ENCODE results near the gene KLHL41.
A peak's percentile ranks its signal among the peaks of the same experiment; 100 is the strongest.
"Not testable (repeated sequence)": the region's sequence is repeated elsewhere in the genome, so short reads cannot be mapped to it uniquely, and the experiment has no call there.

Gene KLHL41

GRCh38 chr2:169509955-169510354 lies 453 bp downstream of the KLHL41 start:
- no peak for DNase-seq (ENCODE audit: low spot score)
- FAIRE-seq = no peak

- no peak for FAIRE-seq
- DNase-seq (ENCODE audit: low spot score) = no peak
These were observed 994 bp downstream of the KLHL41 start for GRCh38 chr2:169510496-169510895.

GRCh38 chr2:169511818-169512217 lies 2.3 kb downstream of the KLHL41 start:
- DNase-seq (ENCODE audit: low spot score) (no peak), FAIRE-seq (no peak)

- DNase-seq (ENCODE audit: low spot score) (no peak), FAIRE-seq (no peak)
These were observed 3.0 kb downstream of the KLHL41 start for GRCh38 chr2:169512525-169512924.

- no peak for FAIRE-seq
- DNase-seq (ENCODE audit: low spot score) = no peak
These were observed 3.6 kb downstream of the KLHL41 start for GRCh38 chr2:169513094-169513493.

- FAIRE-seq = no peak
These were observed 4.4 kb downstream of the KLHL41 start for GRCh38 chr2:169513926-169514325.

GRCh38 chr2:169514758-169515157 lies 5.3 kb downstream of the KLHL41 start:
- not testable (repeated sequence) for DNase-seq (ENCODE audit: low spot score); FAIRE-seq

More at GRCh38 chr2:169513926-169514325, 4.4 kb downstream of the KLHL41 start:
- DNase-seq (ENCODE audit: low spot score) = no peak

- not testable (repeated sequence) for FAIRE-seq
These were observed 7.0 kb downstream of the KLHL41 start for GRCh38 chr2:169516488-169516995.

GRCh38 chr2:169520896-169521295 lies 11.4 kb downstream of the KLHL41 start:
- DNase-seq (ENCODE audit: low spot score) = no peak
- no peak for FAIRE-seq

More at GRCh38 chr2:169516488-169516995, 7.0 kb downstream of the KLHL41 start:
- not testable (repeated sequence) for DNase-seq (ENCODE audit: low spot score)

GRCh38 chr2:169523681-169524080 lies 14.2 kb downstream of the KLHL41 start:
- FAIRE-seq (no peak), DNase-seq (ENCODE audit: low spot score) (no peak)

- no peak for FAIRE-seq
- DNase-seq (ENCODE audit: low spot score) = no peak
These were observed 15.9 kb downstream of the KLHL41 start for GRCh38 chr2:169525434-169525833.

- no peak for DNase-seq (ENCODE audit: low spot score)
- no peak for FAIRE-seq
These were observed 16.9 kb downstream of the KLHL41 start for GRCh38 chr2:169526451-169526850.

- FAIRE-seq = peak; percentile 57
- peak; percentile 43 for DNase-seq (ENCODE audit: low spot score)
These were observed 18.8 kb downstream of the KLHL41 start for GRCh38 chr2:169528271-169528701.

GRCh38 chr2:169539460-169539859 lies 30.0 kb downstream of the KLHL41 start:
- DNase-seq (ENCODE audit: low spot score); FAIRE-seq: not testable (repeated sequence)

GRCh38 chr2:169540146-169540545 lies 30.6 kb downstream of the KLHL41 start:
- DNase-seq (ENCODE audit: low spot score) (no peak), FAIRE-seq (peak; percentile 12)

GRCh38 chr2:169542433-169542832 lies 32.9 kb downstream of the KLHL41 start:
- no peak for DNase-seq (ENCODE audit: low spot score)
- no peak for FAIRE-seq

- FAIRE-seq (no peak), DNase-seq (ENCODE audit: low spot score) (no peak)
These were observed 37.3 kb downstream of the KLHL41 start for GRCh38 chr2:169546756-169547155.

- DNase-seq (ENCODE audit: low spot score) (no peak), FAIRE-seq (no peak)
These were observed 51.9 kb downstream of the KLHL41 start for GRCh38 chr2:169561364-169561763.

- not testable (repeated sequence) for DNase-seq (ENCODE audit: low spot score); FAIRE-seq
These were observed 52.6 kb downstream of the KLHL41 start for GRCh38 chr2:169562084-169562483.

GRCh38 chr2:169562519-169562918 lies 53.0 kb downstream of the KLHL41 start:
- DNase-seq (ENCODE audit: low spot score) = no peak
- no peak for FAIRE-seq

- no peak for FAIRE-seq
- DNase-seq (ENCODE audit: low spot score) = no peak
These were observed 56.2 kb downstream of the KLHL41 start for GRCh38 chr2:169565686-169566085.

GRCh38 chr2:169569948-169570347 lies 60.4 kb downstream of the KLHL41 start:
- FAIRE-seq = no peak

GRCh38 chr2:169570752-169571151 lies 61.2 kb downstream of the KLHL41 start:
- FAIRE-seq; DNase-seq (ENCODE audit: low spot score): not testable (repeated sequence)

More at GRCh38 chr2:169569948-169570347, 60.4 kb downstream of the KLHL41 start:
- DNase-seq (ENCODE audit: low spot score) = no peak

GRCh38 chr2:169571571-169571970 lies 62.1 kb downstream of the KLHL41 start:
- DNase-seq (ENCODE audit: low spot score) = no peak
- no peak for FAIRE-seq

Data from RCC 7860 (cell line).